Activated CD4-positive, alpha-beta T cell treated with anti-CD3 and anti-CD28 coated beads, Interleukin-2, Interleukin-6, amounts not matched to agents 100 ng/mL and 50 ng/mL, durations not matched to agents 16 hours and 8 hours (primary cell): Measurements from ENCODE around the gene DNAJC10.
A peak's percentile ranks its signal among the peaks of the same experiment; 100 is the strongest.
"Not testable (repeated sequence)": the region's sequence is repeated elsewhere in the genome, so short reads cannot be mapped to it uniquely, and the experiment has no call there.

Experiments used
- DNase-seq: peaks from one replicate; pipeline ENCODE4 v3.0.0-alpha.2; 2020

The DNAJC10 gene

DNA sequence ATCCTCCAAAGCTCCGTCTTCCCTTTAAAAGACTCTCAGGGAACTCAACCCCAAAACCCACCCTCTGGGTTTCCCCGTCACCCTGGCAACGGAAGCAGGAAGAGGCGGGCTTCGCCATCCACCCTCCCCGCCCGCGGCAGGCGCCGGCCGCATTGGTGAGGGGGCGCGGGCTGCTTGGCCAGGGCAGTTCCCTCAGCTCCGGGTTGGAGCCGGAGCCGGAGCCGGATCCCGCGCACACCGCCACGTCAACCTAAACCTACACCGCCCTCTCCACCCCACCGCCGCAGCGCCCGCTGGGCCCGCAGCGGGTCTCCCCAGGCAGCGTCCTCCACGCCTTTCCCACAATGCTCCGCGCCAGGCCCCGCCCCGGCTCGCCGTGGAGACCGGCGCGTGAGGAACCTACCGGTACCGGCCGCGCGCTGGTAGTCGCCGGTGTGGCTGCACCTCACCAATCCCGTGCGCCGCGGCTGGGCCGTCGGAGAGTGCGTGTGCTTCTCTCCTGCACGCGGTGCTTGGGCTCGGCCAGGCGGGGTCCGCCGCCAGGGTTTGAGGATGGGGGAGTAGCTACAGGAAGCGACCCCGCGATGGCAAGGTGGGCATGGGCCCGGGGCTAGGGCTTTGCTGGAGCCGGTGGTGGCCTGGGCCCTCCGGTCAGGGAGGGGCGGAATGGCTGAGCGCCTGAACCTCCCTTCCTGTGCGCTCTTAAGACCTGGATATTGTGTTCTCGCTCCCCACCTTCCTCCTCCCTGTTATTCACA, at the start of gene DNAJC10:
DNAJC10 (plus strand) TSS at position 366 of the 758 bp plus-strand sequence. CDS start 1,830 bp downstream, outside the sequence.
- DNase-seq: peak; percentile 90

DNA sequence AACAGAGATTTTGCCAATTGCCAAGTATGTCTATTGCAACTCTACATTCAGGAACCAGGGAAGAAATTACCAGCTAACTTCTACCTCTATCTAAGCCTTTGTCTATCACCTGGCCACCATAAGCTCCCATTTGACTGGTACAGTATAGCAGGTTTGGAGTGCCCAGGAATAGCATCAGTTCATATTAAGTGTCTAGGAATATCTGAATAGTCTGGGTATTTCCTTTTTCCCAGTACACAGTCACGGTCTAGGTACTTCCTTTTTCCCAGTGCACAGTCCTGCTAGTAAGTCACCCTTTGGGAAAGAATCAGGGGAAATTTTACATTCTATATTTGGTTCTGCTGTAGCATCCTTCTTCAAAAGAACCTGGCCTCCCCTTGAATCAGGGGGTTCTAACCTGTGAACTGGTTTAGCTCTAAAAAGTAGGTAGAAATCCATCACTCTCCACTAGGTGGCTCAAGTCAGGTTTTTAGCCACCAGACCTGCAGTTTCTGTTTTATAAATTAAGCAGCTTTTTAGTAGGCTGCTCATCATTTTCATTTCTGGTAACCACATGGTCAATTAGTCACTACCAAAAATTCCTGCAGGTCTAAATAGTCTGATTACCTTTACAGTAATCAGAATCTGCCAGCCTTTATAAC, 49.3 kb upstream of the DNAJC10 start:
- DNase-seq: peak; percentile 36

DNA sequence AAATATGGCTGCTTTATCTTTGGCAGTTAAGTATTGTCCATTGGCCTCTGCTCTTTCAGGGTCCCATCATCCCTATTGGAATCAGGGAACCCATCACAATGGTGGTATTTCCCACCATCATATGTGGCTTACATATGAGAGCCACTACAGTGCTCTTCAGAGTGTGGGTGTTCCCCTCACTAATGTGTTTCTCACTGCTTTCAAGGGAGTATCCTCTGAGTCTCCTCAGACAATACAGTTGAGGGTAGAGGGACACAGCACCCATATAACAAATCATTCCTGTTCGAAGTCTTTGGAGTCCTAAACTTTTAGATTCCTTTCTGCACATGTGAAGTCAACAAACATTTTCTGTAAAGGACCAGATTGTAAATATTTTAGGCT, 48.8 kb upstream of the DNAJC10 start:
- no peak for DNase-seq

- no peak for DNase-seq
Measured at GRCh38 chr2:182668671-182669070, 47.4 kb upstream of the DNAJC10 start.

GRCh38 chr2:182672466-182673165, 43.4 kb upstream of the DNAJC10 start:
- no peak for DNase-seq

GRCh38 chr2:182680837-182681236, 35.2 kb upstream of the DNAJC10 start:
- no peak for DNase-seq

GRCh38 chr2:182682210-182682609, 33.8 kb upstream of the DNAJC10 start:
- no peak for DNase-seq

DNA sequence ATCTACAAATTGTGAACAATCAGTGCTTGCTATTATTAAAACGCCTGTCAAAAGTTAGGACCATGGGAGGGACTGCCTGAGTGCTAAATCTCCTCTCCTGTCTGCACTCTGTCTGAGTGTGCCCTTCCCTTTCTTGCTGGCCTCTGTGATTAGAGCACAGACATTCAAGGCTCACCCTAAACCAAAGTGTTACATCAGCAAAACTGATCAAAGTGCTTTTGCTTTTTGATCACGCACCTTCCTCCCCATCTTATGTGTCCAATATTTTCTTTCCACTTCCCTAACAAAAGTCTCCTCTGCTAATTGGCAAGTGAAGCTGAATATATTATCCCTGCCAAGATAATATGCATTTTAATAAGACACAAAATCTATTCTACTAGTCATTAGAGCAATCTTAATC, 30.5 kb upstream of the DNAJC10 start:
- DNase-seq: no peak

DNA sequence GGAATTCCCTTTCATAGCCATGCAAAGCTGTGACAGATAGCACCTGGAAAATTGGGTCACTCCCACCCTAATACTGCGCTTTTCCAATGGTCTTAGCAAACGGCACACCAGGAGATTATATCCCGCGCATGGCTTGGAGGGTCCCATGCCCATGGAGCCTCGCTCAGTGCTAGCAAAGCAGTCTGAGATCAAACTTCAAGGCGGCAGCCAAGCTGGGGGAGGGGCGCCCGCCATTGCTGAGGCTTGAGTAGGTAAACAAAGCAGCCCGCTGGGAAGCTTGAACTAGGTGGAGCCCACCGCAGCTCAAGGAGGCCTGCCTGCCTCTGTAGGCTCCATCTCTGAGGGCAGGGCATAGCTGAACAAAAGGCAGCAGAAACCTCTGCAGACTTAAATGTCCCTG, 29.3 kb upstream of the DNAJC10 start:
- DNase-seq: not testable (repeated sequence)

- DNase-seq: no peak
Measured at GRCh38 chr2:182694189-182694588, 21.9 kb upstream of the DNAJC10 start.

- DNase-seq: no peak
Measured at GRCh38 chr2:182695776-182696175, 20.3 kb upstream of the DNAJC10 start.

- DNase-seq: no peak
Measured at GRCh38 chr2:182698671-182699070, 17.4 kb upstream of the DNAJC10 start.

- DNase-seq: no peak
Measured at GRCh38 chr2:182705761-182706160, 10.3 kb upstream of the DNAJC10 start.

DNA sequence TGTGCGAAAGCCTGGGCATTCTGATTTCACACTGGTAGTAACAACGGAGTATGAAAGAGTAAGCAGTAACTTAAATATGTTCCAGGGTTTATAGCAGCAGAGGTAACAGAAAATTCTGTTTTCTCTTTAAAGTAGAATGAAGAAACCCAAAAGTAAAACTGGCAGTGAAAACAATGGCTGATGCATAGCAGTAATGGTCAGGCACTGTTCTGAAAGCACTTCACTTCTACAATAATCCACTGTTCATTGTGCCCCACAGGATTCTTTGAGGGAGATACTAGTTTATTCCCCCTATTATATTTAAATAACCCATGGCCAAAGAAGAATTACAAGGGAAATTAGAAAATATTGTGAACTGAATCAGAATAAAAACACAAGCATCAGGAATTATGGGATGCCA, 9.3 kb upstream of the DNAJC10 start:
- DNase-seq: no peak

- DNase-seq: no peak
Measured at GRCh38 chr2:182713601-182714000, 2.5 kb upstream of the DNAJC10 start.

- DNase-seq: no peak
Measured at GRCh38 chr2:182715121-182715891, 751 bp upstream of the DNAJC10 start.

- no peak for DNase-seq
Measured at GRCh38 chr2:182716650-182716979, 558 bp downstream of the DNAJC10 start.

DNA sequence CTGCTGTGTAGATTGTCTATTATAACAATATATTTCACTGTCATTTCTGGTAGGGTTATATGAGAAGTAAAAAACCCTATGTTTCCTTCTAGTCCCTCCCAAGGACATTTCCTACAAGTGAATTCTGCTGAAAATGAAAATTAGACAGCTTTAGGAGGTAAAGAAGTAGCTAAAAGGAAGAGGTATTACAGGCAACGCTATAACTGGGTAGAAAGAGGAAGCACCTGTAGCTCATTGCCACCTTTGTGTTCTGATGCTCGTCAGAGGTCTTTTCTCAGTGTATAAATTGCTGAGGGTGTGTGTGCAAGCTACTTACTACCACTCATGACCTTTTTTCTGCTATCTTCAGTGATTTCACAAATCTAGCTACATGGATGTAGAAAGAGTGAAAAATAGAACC, 1.4 kb downstream of the DNAJC10 start:
- no peak for DNase-seq

DNA sequence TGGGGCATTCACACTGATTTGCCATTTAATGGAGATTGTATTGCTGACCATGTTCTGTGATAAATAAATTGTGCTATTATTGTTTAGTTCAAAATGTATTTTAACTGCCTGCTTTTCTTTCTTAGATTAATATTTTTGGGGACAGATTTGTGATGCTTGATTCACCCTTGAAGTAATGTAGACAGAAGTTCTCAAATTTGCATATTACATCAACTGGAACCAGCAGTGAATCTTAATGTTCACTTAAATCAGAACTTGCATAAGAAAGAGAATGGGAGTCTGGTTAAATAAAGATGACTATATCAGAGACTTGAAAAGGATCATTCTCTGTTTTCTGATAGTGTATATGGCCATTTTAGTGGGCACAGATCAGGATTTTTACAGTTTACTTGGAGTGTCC, 1.8 kb downstream of the DNAJC10 start:
- DNase-seq: no peak

DNA sequence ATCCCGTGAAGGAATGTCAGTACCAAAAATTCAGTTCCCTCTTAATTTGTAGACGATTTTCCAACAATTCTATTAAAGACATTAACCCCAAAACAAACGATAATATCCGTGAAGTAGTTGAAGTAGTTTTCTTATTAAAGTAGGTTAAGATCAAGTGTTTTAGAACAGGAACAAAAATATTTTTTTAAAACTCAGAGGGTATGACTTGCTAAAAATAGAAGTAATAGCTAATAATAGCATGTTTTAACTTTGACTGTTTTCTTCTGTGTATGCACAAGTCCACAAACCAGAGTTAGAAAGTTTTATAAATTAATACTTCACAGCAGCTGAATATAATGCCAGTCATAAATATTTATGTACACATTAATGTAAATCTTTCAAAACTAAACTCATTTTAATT, 2.4 kb downstream of the DNAJC10 start:
- no peak for DNase-seq

DNA sequence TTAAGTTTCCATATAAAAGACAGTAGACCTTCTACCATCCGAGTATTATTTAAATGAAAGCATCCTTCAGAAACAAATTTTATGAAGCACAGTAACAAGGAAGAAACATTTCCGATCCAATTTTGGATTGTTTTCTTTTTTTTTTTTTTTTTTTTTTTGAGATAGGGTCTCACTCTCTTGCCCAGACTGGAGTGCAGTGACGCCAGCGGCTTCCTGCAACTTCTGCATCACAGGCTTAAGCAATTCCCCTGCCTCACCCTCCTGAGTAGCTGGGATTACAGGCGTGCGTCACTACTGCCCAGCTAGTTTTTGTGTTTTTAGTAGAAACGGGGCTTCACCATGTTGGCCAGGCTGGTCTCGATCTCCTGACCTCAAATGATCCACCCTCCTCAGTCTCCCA, 3.1 kb downstream of the DNAJC10 start:
- not testable (repeated sequence) for DNase-seq

GRCh38 chr2:182724656-182725055, 8.6 kb downstream of the DNAJC10 start:
- DNase-seq: no peak

DNA sequence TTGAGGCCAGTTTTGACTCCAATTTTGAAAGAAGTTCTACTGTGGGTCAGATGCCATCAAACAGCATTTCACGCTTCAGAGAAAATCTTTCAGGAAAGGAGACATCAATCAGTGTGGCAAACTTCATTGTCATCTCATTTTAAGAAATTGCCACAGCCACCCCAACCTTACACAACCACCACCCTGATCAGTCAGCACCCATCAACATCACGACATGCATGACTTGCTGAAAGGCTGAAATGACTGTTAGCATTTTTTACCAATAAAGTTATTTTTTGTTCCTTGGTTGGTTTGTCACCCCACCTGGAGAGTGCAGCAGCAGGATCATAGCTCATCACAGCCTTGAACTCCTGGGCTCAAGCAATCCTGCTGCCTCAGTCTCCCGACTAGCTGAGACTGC, 10.4 kb downstream of the DNAJC10 start:
- peak; percentile 22 for DNase-seq
